ENCODE data around the gene IL25.

GRCh38 chr14:23377198-23377550 lies 4.6 kb downstream of the IL25 start:
- TF ChIP-seq TAF1 (IDR thresholded peaks at IDR 0.05; ENCODE audit: borderline replicate concordance, low read depth, low read length) = no peak
- TF ChIP-seq, protein P1, sequence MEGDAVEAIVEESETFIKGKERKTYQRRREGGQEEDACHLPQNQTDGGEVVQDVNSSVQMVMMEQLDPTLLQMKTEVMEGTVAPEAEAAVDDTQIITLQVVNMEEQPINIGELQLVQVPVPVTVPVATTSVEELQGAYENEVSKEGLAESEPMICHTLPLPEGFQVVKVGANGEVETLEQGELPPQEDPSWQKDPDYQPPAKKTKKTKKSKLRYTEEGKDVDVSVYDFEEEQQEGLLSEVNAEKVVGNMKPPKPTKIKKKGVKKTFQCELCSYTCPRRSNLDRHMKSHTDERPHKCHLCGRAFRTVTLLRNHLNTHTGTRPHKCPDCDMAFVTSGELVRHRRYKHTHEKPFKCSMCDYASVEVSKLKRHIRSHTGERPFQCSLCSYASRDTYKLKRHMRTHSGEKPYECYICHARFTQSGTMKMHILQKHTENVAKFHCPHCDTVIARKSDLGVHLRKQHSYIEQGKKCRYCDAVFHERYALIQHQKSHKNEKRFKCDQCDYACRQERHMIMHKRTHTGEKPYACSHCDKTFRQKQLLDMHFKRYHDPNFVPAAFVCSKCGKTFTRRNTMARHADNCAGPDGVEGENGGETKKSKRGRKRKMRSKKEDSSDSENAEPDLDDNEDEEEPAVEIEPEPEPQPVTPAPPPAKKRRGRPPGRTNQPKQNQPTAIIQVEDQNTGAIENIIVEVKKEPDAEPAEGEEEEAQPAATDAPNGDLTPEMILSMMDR (IDR thresholded peaks at IDR 0.05) = no peak
- TF ChIP-seq ZBTB33 (IDR thresholded peaks at IDR 0.05; ENCODE audit: borderline replicate concordance, low read depth) = no peak
- TF ChIP-seq, protein P2, sequence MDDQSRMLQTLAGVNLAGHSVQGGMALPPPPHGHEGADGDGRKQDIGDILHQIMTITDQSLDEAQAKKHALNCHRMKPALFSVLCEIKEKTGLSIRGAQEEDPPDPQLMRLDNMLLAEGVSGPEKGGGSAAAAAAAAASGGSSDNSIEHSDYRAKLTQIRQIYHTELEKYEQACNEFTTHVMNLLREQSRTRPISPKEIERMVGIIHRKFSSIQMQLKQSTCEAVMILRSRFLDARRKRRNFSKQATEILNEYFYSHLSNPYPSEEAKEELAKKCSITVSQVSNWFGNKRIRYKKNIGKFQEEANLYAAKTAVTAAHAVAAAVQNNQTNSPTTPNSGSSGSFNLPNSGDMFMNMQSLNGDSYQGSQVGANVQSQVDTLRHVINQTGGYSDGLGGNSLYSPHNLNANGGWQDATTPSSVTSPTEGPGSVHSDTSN (IDR thresholded peaks at IDR 0.05) = no peak
- no peak for TF ChIP-seq GABPA (IDR thresholded peaks at IDR 0.05; ENCODE audit: low read depth)
- TF ChIP-seq EZH2phosphoT487 (IDR thresholded peaks at IDR 0.05; ENCODE audit: borderline replicate concordance, low read depth) = no peak
